Stimulated activated CD8-positive, alpha-beta memory T cell treated with anti-CD3 and anti-CD28 coated beads, Interleukin-4, amount 100 ng/mL, for 4 hours (primary cell): Measurements from ENCODE around the gene PDLIM7.
A peak's percentile ranks its signal among the peaks of the same experiment; 100 is the strongest.

Experiments used
- DNase-seq, 2 donors: peaks; one replicate each; pipeline ENCODE4 v3.0.0-alpha.2; 2020; ENCODE audit warnings: low read depth in 2 of 2, low spot score in 1 of 2

PDLIM7 gene

GRCh38 chr5:177458912-177459350 is 38.5 kb downstream of the PDLIM7 start:
- DNase-seq, result no peak

DNA sequence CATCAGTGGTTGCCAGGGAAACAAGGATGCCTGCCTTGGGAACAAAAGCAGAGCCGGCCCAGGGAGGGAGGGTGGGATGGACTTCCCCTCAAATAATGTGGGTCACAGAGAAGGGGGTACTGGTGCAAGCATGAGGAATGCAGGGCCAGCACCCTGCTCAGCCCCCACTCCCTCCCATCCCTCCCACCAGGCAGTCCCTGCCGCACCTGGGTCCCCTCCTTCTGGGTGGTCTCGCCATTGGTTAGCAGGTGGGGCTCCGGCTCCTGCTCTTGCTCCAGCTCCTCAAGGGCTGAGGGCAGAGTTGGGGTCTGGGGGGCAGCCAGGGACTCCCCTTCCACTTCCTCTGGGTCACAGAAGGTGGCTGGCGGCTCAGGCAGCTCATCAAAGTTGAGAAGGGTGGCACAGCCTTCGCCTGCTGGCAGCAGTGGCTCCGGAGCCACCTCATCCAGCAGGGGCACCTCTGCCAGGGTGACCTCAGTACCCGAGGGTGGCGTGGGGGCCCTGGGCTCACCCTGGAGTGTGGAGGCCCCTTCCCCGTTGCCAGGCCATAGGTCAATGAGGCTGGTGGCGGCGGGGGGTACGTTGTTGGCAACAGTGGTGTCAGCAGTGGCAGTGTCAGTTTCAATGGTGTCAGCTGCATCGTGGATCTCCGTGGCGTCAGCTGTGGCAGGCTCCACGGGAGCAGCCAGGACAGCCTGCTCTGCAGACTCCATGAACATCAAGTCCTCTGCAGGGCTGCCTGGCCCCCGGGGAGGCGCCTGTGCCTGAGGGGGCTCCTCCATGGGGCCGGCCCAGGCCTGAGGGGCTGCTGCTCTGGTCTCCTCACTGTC is 39.3 kb downstream of the PDLIM7 start:
- DNase-seq, result no peak

DNA sequence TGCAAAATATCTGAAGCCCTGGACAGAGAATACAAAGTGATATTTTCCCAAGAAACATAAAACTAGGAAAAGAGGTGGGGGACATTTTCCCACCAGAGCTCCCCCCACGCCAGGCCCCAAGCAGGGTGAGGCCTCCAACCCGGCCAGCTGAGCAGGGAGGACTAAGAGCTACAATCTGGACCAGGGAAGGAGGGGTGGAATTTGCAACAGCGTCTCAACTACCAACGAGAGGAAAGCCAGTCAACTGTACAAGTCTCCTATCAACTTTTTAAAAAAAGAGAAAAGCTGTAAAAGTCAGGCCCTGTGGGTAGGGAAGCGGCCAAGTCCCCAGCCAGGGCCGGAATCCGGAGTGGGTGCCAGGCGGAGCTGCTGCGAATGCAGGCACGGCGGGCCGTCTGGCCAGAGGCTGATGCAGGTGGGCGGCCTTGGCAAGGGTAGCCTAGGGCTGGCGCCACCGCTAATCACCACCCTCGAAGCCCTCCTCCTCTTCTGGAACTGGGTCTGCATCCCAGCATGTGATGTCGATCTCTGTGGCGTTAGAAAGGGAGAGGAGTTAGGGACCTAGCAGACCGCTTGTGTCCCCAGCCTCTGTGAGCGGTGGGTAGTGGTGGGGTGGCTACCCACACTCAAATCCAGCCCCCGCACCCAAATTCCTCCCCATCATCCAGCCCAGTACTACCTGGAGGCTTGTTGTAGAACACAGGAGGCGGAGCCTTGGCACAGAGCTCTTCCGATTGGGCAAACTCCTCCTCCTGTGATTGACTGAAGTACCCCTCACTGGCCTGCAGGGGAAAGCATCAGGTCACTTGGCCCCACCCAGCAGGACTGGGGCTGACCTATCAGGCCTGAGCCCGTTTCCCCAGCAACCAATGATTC is 40.2 kb downstream of the PDLIM7 start:
- DNase-seq, result no peak

DNA sequence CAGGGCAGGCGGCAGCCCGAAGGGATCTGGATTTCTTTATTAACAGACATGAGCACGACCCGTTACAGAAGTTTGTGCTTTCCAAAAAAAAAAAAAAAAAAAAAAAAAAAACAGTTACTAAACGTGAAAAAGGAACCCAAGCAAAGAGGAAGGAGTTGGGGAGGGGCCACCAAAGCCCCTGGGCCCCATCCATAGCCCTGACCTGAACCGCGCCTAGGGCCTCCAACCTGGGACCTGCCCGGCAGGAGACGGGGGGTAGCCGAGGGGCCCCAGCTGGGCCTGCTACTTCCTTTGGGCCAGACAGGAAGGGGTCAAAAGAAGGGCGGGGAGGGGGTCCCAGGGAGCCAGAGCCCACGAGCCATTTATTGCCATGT is 40.8 kb downstream of the PDLIM7 start:
- no peak for DNase-seq

- peak; percentile 88 to 98 for DNase-seq
Measured at GRCh38 chr5:177455661-177456590, 41.5 kb downstream of the PDLIM7 start.

- peak; percentile 80 to 85 for DNase-seq
Measured at GRCh38 chr5:177455036-177455660, 42.3 kb downstream of the PDLIM7 start.

- DNase-seq, result peak; percentile 86 to 90
Measured at GRCh38 chr5:177454397-177455035, 42.9 kb downstream of the PDLIM7 start.

GRCh38 chr5:177453852-177454396 is 43.5 kb downstream of the PDLIM7 start:
- no peak for DNase-seq

DNA sequence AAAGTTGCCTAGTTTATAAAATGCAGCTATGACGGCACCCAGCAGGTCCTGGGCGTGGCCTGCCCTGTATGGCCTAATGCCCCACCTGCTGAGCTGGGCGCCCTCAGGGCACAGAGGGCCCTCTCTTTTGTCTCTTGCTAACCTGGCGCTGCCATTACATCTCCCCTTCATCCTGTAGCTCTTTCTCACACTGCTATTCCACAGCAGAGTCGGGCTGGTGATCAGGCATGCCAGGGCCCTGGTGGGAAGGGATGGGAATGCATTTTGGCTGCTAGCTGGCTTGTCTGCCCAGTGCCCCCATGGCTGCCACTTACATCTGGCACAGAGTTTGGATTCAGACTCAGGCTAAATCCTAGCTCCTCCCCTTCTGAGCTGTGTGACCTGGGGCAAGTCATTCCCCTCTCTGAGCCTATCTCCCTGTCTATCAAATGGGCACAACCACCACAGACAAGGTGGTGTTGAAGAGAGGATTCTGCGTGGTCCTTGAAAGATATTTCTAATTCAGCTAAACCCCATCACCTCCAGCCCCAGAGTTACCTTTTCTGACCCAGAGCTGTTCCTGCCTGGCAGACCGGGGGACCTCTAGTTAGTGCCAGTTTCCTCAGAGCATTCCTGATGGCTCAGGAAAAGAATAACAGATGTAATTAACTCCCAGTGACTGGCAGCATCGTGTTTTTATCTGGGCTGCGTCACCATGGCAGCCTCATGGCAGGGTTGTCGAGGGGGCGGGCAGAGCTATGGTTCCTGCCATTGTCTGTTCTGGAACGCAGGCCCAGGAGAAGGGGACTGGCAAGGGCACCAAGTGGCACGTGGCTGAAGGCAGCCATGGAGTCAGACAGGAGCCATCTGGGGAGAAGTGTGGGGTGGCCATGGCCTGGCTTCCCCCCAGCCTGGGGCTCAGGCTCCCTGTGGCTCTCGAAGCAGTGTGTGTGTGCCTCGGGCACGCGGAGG is 44.4 kb downstream of the PDLIM7 start:
- no peak for DNase-seq

- DNase-seq, result no peak
Measured at GRCh38 chr5:177450667-177451424, 46.6 kb downstream of the PDLIM7 start.

- no peak for DNase-seq
Measured at GRCh38 chr5:177449140-177450061, 48.0 kb downstream of the PDLIM7 start.

- DNase-seq, result no peak
Measured at GRCh38 chr5:177448244-177448950, 49.0 kb downstream of the PDLIM7 start.

- no peak for DNase-seq
Measured at GRCh38 chr5:177447611-177448243, 49.7 kb downstream of the PDLIM7 start.

GRCh38 chr5:177447066-177447610 is 50.3 kb downstream of the PDLIM7 start:
- peak in 1 of 2 donors; percentile 45 for DNase-seq
